ENCODE data around the gene KDM4B. TPM values are rescaled to one million over a fixed set of nuclear protein-coding genes. Genes with fewer than 3 reads are reported as not detected.

Gene KDM4B
- total and polyA plus RNA-seq, 9 of the 15 experiments (the other 6 are each of a cell fraction or from before 2014, with no cell fraction given): 0.21 to 29.9 (median 7.3) TPM

- no peak for TF ChIP-seq RBM15 (IDR thresholded peaks at IDR 0.05; ENCODE audit: insufficient read depth, low read length)
Observed at GRCh38 chr19:5072115-5072514, 103.2 kb downstream of the KDM4B start (continued).

GRCh38 chr19:5073153-5073844 is 104.4 kb downstream of the KDM4B start:
- FAIRE-seq: no peak

GRCh38 chr19:5074407-5074806 is 105.5 kb downstream of the KDM4B start:
- H3K36me3 ChIP-seq (ENCODE audit: control insufficient read depth, insufficient read depth, low read length): peaks cover 30% of the 10 kb centered on the region; the same call in 1 of the 3 replicates
- ChIA-PET CTCF (ENCODE audit: low intra/inter-chr PET ratio) (no interaction called here), POLR2A (interaction anchor here (0.6 kb wide), 1 partner anchor 541 kb away, joined by 3 read pairs; no protein-coding TSS in a partner anchor)
- in situ Hi-C loops (cut with MboI) (no loop called here), intact Hi-C loops (cut with micrococcal nuclease) (no loop called here)
- no peaks in the 10 kb centered on the region for H3K27me3 ChIP-seq (ENCODE audit: control insufficient read depth in 2 of 2, insufficient read depth in 2 of 2, low read length in 2 of 2)
- H3K4me3 ChIP-seq: no peak overlapping the region
- no peaks in the 10 kb centered on the region; the same call in 1 of the 2 replicates for H4K20me1 ChIP-seq (replicated peaks; ENCODE audit: control insufficient read depth, insufficient read depth, low read length)
- FAIRE-seq (no peak), DNase-seq (ENCODE audit: extremely low read depth in 1 of 4, low spot score in 3 of 4) (no peak), ATAC-seq (no peak)
- no TSS peak for BruUV-seq (replicated peaks)
- H3K79me2 ChIP-seq (ENCODE audit: control insufficient read depth, insufficient read depth, low read length): no peaks in the 10 kb centered on the region
- no peak overlapping the region for H3K9ac ChIP-seq (ENCODE audit: insufficient read depth in 1 of 2, low read depth in 2 of 2, low read length in 2 of 2)
- no peak overlapping the region for H2AFZ ChIP-seq (ENCODE audit: low read depth, low read length)
- H3K4me2 ChIP-seq (ENCODE audit: insufficient read depth, low read length): no peak overlapping the region
- H3K9me1 ChIP-seq (ENCODE audit: control insufficient read depth, insufficient read depth, low read length): no peaks in the 10 kb centered on the region
- H3K27ac ChIP-seq (ENCODE audit: extremely low read depth, low read depth, low read length): no peak overlapping the region
- peaks cover 0 to 22% of the 10 kb centered on the region in 2 experiments; a peak in 2 of 5 replicates for H3K4me1 ChIP-seq (replicated peaks in 1 of 2; ENCODE audit: control insufficient read depth in 2 of 2, insufficient read depth in 2 of 2, low read length in 2 of 2)
- 87% methylated on average over 18 of the region's 20 CpGs for WGBS (ENCODE audit: insufficient coverage, low coverage, missing lambda C conversion rate)
- no peak for TF ChIP-seq HSF4 (CRISPR knock-in tag; IDR thresholded peaks at IDR 0.05; ENCODE audit: borderline replicate concordance)
- TF ChIP-seq FOXK1 (CRISPR knock-in tag; IDR thresholded peaks at IDR 0.05; ENCODE audit: borderline replicate concordance): no peak
- TF ChIP-seq PRDM10 (IDR thresholded peaks at IDR 0.05; ENCODE audit: partially characterized antibody): no peak
- peak; percentile 80 for TF ChIP-seq SPI1 (IDR thresholded peaks at IDR 0.05; ENCODE audit: borderline replicate concordance, low read depth, low read length)
- TF ChIP-seq RUNX1 (IDR thresholded peaks at IDR 0.05; ENCODE audit: low read depth): no peak
- no peak for TF ChIP-seq TFAM (CRISPR knock-in tag; conservative IDR thresholded peaks at IDR 0.05)
- TF ChIP-seq ZNF583 (CRISPR knock-in tag; IDR thresholded peaks at IDR 0.05): no peak
- H3K9me3 ChIP-seq (replicated peaks; ENCODE audit: control insufficient read depth, insufficient read depth, low read depth, low read length): no peaks in the 10 kb centered on the region

More at GRCh38 chr19:5073153-5073844, 104.4 kb downstream of the KDM4B start:
- Histone ChIP-seq H3K9me1 (ENCODE audit: control insufficient read depth, insufficient read depth, low read length) (no peaks in the 10 kb centered on the region), H3K27me3 (ENCODE audit: control insufficient read depth in 2 of 2, insufficient read depth in 2 of 2, low read length in 2 of 2) (no peaks in the 10 kb centered on the region), H3K4me2 (ENCODE audit: insufficient read depth, low read length) (no peak overlapping the region), H3K4me3 (no peak overlapping the region), H3K27ac (ENCODE audit: extremely low read depth, low read depth, low read length) (no peak overlapping the region), H3K4me1 (replicated peaks in 1 of 2; ENCODE audit: control insufficient read depth in 2 of 2, insufficient read depth in 2 of 2, low read length in 2 of 2) (peaks cover 0 to 22% of the 10 kb centered on the region in 2 experiments; a peak in 2 of 5 replicates), H3K9ac (ENCODE audit: insufficient read depth in 1 of 2, low read depth in 2 of 2, low read length in 2 of 2) (no peak overlapping the region), H3K36me3 (ENCODE audit: control insufficient read depth, insufficient read depth, low read length) (peaks cover 23% of the 10 kb centered on the region; the same call in 1 of the 3 replicates), H2AFZ (ENCODE audit: low read depth, low read length) (no peak overlapping the region), H4K20me1 (replicated peaks; ENCODE audit: control insufficient read depth, insufficient read depth, low read length) (no peaks in the 10 kb centered on the region), H3K79me2 (ENCODE audit: control insufficient read depth, insufficient read depth, low read length) (no peaks in the 10 kb centered on the region), H3K9me3 (replicated peaks; ENCODE audit: control insufficient read depth, insufficient read depth, low read depth, low read length) (no peaks in the 10 kb centered on the region)
- 84% methylated on average over 6 of the region's 8 CpGs for WGBS (ENCODE audit: insufficient coverage, low coverage, missing lambda C conversion rate)
- TF ChIP-seq NFYB (IDR thresholded peaks at IDR 0.05; ENCODE audit: extremely low read depth, insufficient read length) (no peak), XRCC5 (IDR thresholded peaks at IDR 0.05; ENCODE audit: low read depth, low read length) (no peak), KDM5B (IDR thresholded peaks at IDR 0.05; ENCODE audit: insufficient replicate concordance, low read depth, low read length) (no peak)
- ChIA-PET CTCF (ENCODE audit: low intra/inter-chr PET ratio) (no interaction called here), POLR2A (interaction anchor here (0.6 kb wide), 1 partner anchor 14 kb away, joined by 3 read pairs; no protein-coding TSS in a partner anchor)
- intact Hi-C loops (cut with micrococcal nuclease): no loop called here
- in situ Hi-C loops (cut with MboI): no loop called here
- DNase-seq (ENCODE audit: extremely low read depth in 1 of 4, low spot score in 3 of 4) (no peak), ATAC-seq (no peak)
- no TSS peak for BruUV-seq (replicated peaks)
